ENCODE results near the gene ITPK1.

ITPK1 gene

DNA sequence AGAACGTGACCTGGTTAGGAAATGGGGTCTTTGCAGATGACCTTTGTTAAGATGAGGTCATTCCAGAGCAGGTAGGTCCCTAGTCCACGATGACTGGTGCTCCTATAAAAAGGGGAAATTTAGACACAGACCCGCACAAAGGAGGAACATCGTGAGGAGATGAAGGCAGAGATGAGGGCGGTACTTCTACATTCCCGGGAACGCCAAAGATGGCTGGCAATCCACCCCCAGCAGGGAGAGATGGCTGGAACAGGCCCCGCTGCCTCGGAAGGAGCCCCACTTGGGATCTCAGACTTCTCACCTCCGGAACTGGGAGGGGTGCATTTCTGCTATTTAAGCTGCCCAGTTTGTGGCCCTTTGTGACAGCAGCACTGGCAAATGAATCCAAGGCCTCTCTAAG, 85.0 kb downstream of the ITPK1 start:
- H3K4me1 ChIP-seq (ENCODE audit: control insufficient read depth, insufficient read depth, low read length) = peaks cover 10% of the 10 kb centered on the region
- H3K4me3 ChIP-seq (ENCODE audit: low read depth, low read length) = no peak overlapping the region
- no peak overlapping the region for H3K27ac ChIP-seq (ENCODE audit: extremely low read depth, low read depth, low read length)
- H3K9me3 ChIP-seq (ENCODE audit: control insufficient read depth, insufficient read depth, low read depth, low read length) = no peaks in the 10 kb centered on the region
- ChIA-PET POLR2A (no interaction called here), CTCF (no interaction called here)
- TF ChIP-seq ZNF354C (tag by site-specific recombination; IDR thresholded peaks at IDR 0.05; ENCODE audit: borderline replicate concordance, low read depth) (no peak), MYNN (tag by site-specific recombination; IDR thresholded peaks at IDR 0.05; ENCODE audit: borderline replicate concordance) (no peak), ZFP3 (tag by site-specific recombination; IDR thresholded peaks at IDR 0.05; ENCODE audit: low read depth) (no peak), ZNF138 (tag by site-specific recombination; IDR thresholded peaks at IDR 0.05; ENCODE audit: borderline replicate concordance) (no peak), HOXC10 (CRISPR knock-in tag; IDR thresholded peaks at IDR 0.05) (no peak), ZNF560 (tag by site-specific recombination; IDR thresholded peaks at IDR 0.05; ENCODE audit: borderline replicate concordance) (no peak), YY1 (tag by site-specific recombination; IDR thresholded peaks at IDR 0.05) (no peak), ZNF404 (tag by site-specific recombination; IDR thresholded peaks at IDR 0.05) (no peak), ZNF658 (tag by site-specific recombination; IDR thresholded peaks at IDR 0.05) (no peak), ZBTB1 (tag by site-specific recombination; IDR thresholded peaks at IDR 0.05) (no peak), ZNF549 (tag by site-specific recombination; IDR thresholded peaks at IDR 0.05) (no peak)
- TF ChIP-seq, protein P1, sequence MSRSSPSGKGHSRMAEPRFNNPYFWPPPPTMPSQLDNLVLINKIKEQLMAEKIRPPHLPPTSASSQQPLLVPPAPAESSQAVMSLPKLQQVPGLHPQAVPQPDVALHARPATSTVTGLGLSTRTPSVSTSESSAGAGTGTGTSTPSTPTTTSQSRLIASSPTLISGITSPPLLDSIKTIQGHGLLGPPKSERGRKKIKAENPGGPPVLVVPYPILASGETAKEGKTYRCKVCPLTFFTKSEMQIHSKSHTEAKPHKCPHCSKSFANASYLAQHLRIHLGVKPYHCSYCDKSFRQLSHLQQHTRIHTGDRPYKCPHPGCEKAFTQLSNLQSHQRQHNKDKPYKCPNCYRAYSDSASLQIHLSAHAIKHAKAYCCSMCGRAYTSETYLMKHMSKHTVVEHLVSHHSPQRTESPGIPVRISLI (tag by site-specific recombination; IDR thresholded peaks at IDR 0.05) = no peak
- TF ChIP-seq, protein P2, sequence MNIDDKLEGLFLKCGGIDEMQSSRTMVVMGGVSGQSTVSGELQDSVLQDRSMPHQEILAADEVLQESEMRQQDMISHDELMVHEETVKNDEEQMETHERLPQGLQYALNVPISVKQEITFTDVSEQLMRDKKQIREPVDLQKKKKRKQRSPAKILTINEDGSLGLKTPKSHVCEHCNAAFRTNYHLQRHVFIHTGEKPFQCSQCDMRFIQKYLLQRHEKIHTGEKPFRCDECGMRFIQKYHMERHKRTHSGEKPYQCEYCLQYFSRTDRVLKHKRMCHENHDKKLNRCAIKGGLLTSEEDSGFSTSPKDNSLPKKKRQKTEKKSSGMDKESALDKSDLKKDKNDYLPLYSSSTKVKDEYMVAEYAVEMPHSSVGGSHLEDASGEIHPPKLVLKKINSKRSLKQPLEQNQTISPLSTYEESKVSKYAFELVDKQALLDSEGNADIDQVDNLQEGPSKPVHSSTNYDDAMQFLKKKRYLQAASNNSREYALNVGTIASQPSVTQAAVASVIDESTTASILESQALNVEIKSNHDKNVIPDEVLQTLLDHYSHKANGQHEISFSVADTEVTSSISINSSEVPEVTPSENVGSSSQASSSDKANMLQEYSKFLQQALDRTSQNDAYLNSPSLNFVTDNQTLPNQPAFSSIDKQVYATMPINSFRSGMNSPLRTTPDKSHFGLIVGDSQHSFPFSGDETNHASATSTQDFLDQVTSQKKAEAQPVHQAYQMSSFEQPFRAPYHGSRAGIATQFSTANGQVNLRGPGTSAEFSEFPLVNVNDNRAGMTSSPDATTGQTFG (tag by site-specific recombination; IDR thresholded peaks at IDR 0.05; ENCODE audit: borderline replicate concordance) = no peak
- TF ChIP-seq, protein P3, sequence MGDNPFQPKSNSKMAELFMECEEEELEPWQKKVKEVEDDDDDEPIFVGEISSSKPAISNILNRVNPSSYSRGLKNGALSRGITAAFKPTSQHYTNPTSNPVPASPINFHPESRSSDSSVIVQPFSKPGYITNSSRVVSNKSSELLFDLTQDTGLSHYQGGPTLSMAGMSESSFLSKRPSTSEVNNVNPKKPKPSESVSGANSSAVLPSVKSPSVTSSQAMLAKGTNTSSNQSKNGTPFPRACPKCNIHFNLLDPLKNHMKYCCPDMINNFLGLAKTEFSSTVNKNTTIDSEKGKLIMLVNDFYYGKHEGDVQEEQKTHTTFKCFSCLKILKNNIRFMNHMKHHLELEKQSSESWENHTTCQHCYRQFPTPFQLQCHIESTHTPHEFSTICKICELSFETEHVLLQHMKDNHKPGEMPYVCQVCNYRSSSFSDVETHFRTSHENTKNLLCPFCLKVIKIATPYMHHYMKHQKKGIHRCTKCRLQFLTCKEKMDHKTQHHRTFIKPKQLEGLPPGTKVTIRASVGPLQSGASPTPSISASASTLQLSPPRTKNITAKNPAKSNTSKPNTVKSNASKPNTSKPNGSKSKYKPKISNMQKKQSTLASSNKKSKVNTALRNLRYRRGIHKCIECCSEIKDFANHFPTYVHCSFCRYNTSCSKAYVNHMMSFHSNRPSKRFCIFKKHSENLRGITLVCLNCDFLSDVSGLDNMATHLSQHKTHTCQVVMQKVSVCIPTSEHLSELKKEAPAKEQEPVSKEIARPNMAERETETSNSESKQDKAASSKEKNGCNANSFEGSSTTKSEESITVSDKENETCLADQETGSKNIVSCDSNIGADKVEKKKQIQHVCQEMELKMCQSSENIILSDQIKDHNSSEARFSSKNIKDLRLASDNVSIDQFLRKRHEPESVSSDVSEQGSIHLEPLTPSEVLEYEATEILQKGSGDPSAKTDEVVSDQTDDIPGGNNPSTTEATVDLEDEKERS (tag by site-specific recombination; IDR thresholded peaks at IDR 0.05) = no peak
- no peaks in the 10 kb centered on the region for H3K36me3 ChIP-seq (ENCODE audit: control insufficient read depth in 2 of 2, insufficient read depth in 1 of 2, low read length in 2 of 2)

DNA sequence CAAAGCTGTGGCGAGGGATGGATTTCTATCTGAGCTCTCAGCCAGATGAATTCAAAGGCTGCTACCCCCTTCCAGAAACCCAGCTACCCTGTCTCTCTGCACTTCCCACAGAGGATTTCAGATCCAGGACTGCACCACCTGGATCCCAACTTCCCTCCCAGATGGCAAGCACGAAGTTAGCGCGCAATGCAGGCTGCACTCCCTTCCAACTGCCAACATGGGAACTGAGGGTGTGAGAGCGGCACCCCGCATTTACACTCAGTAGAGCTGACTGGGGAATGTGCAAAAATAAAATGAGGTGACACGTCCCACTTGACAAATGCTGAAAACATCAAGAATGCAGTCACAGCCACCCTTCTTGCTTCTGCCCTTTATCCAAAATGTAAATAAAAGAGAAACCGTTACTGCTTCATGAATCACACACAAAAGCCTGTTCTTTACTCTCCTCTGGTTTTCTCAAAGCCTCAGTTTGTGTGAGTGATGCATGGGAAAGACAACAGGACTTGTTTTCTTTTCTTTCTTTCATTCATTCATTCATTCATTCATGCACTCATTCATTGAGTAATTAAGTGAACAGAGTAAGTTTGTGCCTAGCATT, 85.7 kb downstream of the ITPK1 start:
- Histone ChIP-seq H3K4me3 (ENCODE audit: low read depth, low read length) (no peak overlapping the region), H3K36me3 (ENCODE audit: control insufficient read depth in 2 of 2, insufficient read depth in 1 of 2, low read length in 2 of 2) (no peaks in the 10 kb centered on the region), H3K9me3 (ENCODE audit: control insufficient read depth, insufficient read depth, low read depth, low read length) (no peaks in the 10 kb centered on the region), H3K27ac (ENCODE audit: extremely low read depth, low read depth, low read length) (no peak overlapping the region), H3K4me1 (ENCODE audit: control insufficient read depth, insufficient read depth, low read length) (peaks cover 10% of the 10 kb centered on the region)
- POLR2A ChIA-PET = no interaction called here
- CTCF ChIA-PET = interaction anchor here (0.6 to 1.1 kb wide), 2 partner anchors 12 to 83 kb away, joined by 3 to 4 read pairs; no protein-coding TSS in a partner anchor
- TF ChIP-seq ZNF843 (tag by site-specific recombination; IDR thresholded peaks at IDR 0.05) = no peak
- no peak for TF ChIP-seq HOXA7 (CRISPR knock-in tag; IDR thresholded peaks at IDR 0.05; ENCODE audit: borderline replicate concordance)
- TF ChIP-seq ZNF366 (tag by site-specific recombination; conservative IDR thresholded peaks at IDR 0.05) = no peak
- no peak for TF ChIP-seq ZEB2 (tag by site-specific recombination; IDR thresholded peaks at IDR 0.05)
- no peak for TF ChIP-seq ZNF555 (tag by site-specific recombination; conservative IDR thresholded peaks at IDR 0.05)
- TF ChIP-seq, protein P4, sequence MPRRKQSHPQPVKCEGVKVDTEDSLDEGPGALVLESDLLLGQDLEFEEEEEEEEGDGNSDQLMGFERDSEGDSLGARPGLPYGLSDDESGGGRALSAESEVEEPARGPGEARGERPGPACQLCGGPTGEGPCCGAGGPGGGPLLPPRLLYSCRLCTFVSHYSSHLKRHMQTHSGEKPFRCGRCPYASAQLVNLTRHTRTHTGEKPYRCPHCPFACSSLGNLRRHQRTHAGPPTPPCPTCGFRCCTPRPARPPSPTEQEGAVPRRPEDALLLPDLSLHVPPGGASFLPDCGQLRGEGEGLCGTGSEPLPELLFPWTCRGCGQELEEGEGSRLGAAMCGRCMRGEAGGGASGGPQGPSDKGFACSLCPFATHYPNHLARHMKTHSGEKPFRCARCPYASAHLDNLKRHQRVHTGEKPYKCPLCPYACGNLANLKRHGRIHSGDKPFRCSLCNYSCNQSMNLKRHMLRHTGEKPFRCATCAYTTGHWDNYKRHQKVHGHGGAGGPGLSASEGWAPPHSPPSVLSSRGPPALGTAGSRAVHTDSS (tag by site-specific recombination; IDR thresholded peaks at IDR 0.05) = no peak
- no peak for TF ChIP-seq ZNF544 (tag by site-specific recombination; IDR thresholded peaks at IDR 0.05)
- TF ChIP-seq SALL2 (tag by site-specific recombination; IDR thresholded peaks at IDR 0.05; ENCODE audit: borderline replicate concordance) = no peak
- TF ChIP-seq, protein P5, sequence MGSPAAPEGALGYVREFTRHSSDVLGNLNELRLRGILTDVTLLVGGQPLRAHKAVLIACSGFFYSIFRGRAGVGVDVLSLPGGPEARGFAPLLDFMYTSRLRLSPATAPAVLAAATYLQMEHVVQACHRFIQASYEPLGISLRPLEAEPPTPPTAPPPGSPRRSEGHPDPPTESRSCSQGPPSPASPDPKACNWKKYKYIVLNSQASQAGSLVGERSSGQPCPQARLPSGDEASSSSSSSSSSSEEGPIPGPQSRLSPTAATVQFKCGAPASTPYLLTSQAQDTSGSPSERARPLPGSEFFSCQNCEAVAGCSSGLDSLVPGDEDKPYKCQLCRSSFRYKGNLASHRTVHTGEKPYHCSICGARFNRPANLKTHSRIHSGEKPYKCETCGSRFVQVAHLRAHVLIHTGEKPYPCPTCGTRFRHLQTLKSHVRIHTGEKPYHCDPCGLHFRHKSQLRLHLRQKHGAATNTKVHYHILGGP (tag by site-specific recombination; IDR thresholded peaks at IDR 0.05) = no peak
- no peak for TF ChIP-seq ZSCAN23 (tag by site-specific recombination; IDR thresholded peaks at IDR 0.05)
- no peak for TF ChIP-seq ZNF174 (tag by site-specific recombination; IDR thresholded peaks at IDR 0.05)
- no peak for TF ChIP-seq ZNF433 (tag by site-specific recombination; IDR thresholded peaks at IDR 0.05; ENCODE audit: low read depth)
- no peak for TF ChIP-seq ZNF776 (tag by site-specific recombination; IDR thresholded peaks at IDR 0.05; ENCODE audit: borderline replicate concordance)
- no peak for TF ChIP-seq ZFP3 (tag by site-specific recombination; IDR thresholded peaks at IDR 0.05; ENCODE audit: low read depth)
